K562 (cell line): ENCODE measurements around the gene FAM89B. TPM values are rescaled to one million over a fixed set of nuclear protein-coding genes. Genes with fewer than 3 reads are reported as not detected.
A peak's percentile ranks its signal among the peaks of the same experiment; 100 is the strongest.

Experiments
- ATAC-seq: fragments of 200-7000 bp; cut with Tn5 transposase; 3 replicates; pipeline ENCODE4 v1.9.1; 2020; ENCODE audit warnings: moderate library complexity
- BruUV-seq: library from RNA; stranded (reverse); fragments of 400-500 nt; replicated peaks from 2 replicates; lab custom pipeline; 2021; lab: Mats Ljungman, UMichigan
- CTCF ChIA-PET: fragments of 300-600 bp; formaldehyde crosslinking; extraction: SDS; loops from one replicate; lab custom pipeline; 2021; ENCODE audit warnings: low intra/inter-chr PET ratio; lab: Yijun Ruan, JAX
- POLR2A ChIA-PET: fragments of 300-600, 350-650 bp; sonication (Branson Sonifier 250); formaldehyde crosslinking; extraction: SDS; loops from one replicate; lab custom pipeline; 2021; ENCODE audit warnings: antibody characterized with exemption, inconsistent platforms; lab: Yijun Ruan, JAX
- DNase-seq, 4 experiments: peaks; one replicate each; pipeline versions ENCODE4 v3.0.0 to v3.0.0-alpha.2; 2011 to 2018; ENCODE audit warnings: low spot score in 3 of 4, mixed read lengths in 3 of 4; ENCODE audit errors: extremely low read depth in 1 of 4
- FAIRE-seq: peaks from 2 replicates; lab custom pipeline; 2011; peaks lifted over from hg19 to GRCh38; lab: Jason Lieb, UNC
- H2AFZ ChIP-seq: 2 replicates; pipeline ENCODE4 v1.6.0; 2011; ENCODE audit warnings: low read depth, low read length, control low read depth, inconsistent platforms
- H3K27ac ChIP-seq: fragments of 200-600 bp; 3 replicates; pipeline ENCODE4 v1.8.0; 2011; ENCODE audit warnings: low read depth, mild to moderate bottlenecking, control low read depth, inconsistent platforms, low read length, moderate library complexity, mixed read lengths; ENCODE audit errors: extremely low read depth
- H3K27me3 ChIP-seq, 2 experiments: fragments of 300-600 bp in 1 of 2; 2 replicates in 1 of 2; 3 replicates in 1 of 2; pipeline versions ENCODE4 v1.6.0 to v1.8.0; 2011; ENCODE audit warnings: inconsistent platforms in 2 of 2, low read length in 2 of 2, mild to moderate bottlenecking in 1 of 2, mixed read lengths in 1 of 2, moderate library complexity in 1 of 2; ENCODE audit not compliant: control insufficient read depth in 2 of 2, insufficient read depth in 2 of 2
- H3K36me3 ChIP-seq: fragments of 300-600 bp; 3 replicates; pipeline ENCODE4 v1.8.0; 2011; ENCODE audit warnings: mild to moderate bottlenecking, low read length, inconsistent platforms; ENCODE audit not compliant: control insufficient read depth, insufficient read depth
- H3K4me1 ChIP-seq, 2 experiments: fragments of 200-600 bp in 1 of 2; replicated peaks in 1 of 2; 2 replicates in 1 of 2; 3 replicates in 1 of 2; pipeline versions ENCODE4 v1.5.1 to v1.8.0; 2011; ENCODE audit warnings: inconsistent platforms in 2 of 2, low read length in 2 of 2, mild to moderate bottlenecking in 1 of 2, mixed read lengths in 1 of 2, moderate library complexity in 1 of 2; ENCODE audit not compliant: control insufficient read depth in 2 of 2, insufficient read depth in 2 of 2
- H3K4me2 ChIP-seq: 2 replicates; pipeline ENCODE4 v1.6.1; 2011; ENCODE audit warnings: low read length, control low read depth, inconsistent platforms, mixed read lengths; ENCODE audit not compliant: insufficient read depth
- H3K4me3 ChIP-seq: fragments of 200-600 bp; sonication (generic), shearing (Covaris generic); 2 replicates; pipeline ENCODE4 v1.5.1; 2016; ENCODE audit warnings: control low read depth, inconsistent platforms
- H3K79me2 ChIP-seq: fragments of 200-600 bp; 3 replicates; pipeline ENCODE4 v1.8.0; 2011; ENCODE audit warnings: low read length, inconsistent platforms; ENCODE audit not compliant: control insufficient read depth, insufficient read depth
- H3K9ac ChIP-seq, 2 experiments: 2 replicates each; pipeline versions ENCODE4 v1.6.0 to v1.6.1; 2011; ENCODE audit warnings: low read depth in 2 of 2, low read length in 2 of 2, control low read depth in 1 of 2, inconsistent platforms in 1 of 2, mild to moderate bottlenecking in 1 of 2, mixed read lengths in 1 of 2; ENCODE audit not compliant: insufficient read depth in 1 of 2
- H3K9me1 ChIP-seq: one replicate; pipeline ENCODE4 v1.6.0; 2011; ENCODE audit warnings: inconsistent platforms, mild to moderate bottlenecking, low read length, moderate library complexity; ENCODE audit not compliant: control insufficient read depth, insufficient read depth
- H3K9me3 ChIP-seq: replicated peaks from 2 replicates; pipeline ENCODE4 v1.5.1; 2011; ENCODE audit warnings: low read depth, low read length, inconsistent platforms; ENCODE audit not compliant: control insufficient read depth, insufficient read depth
- H4K20me1 ChIP-seq: replicated peaks from 2 replicates; pipeline ENCODE4 v1.6.1; 2011; ENCODE audit warnings: low read length, inconsistent platforms, mixed read lengths; ENCODE audit not compliant: control insufficient read depth, insufficient read depth
- CBX3 ChIP-seq, 2 experiments: IDR thresholded peaks; 1 replicate in 1 of 2; 2 replicates in 1 of 2; pipeline ENCODE4 v1.6.1; 2012; ENCODE audit warnings: inconsistent platforms in 2 of 2, low read length in 2 of 2, borderline replicate concordance in 1 of 2, control low read depth in 1 of 2
- TEAD4 ChIP-seq, 2 experiments: sonication (generic) in 1 of 2; formaldehyde crosslinking in 1 of 2; IDR thresholded peaks; 2 replicates each; pipeline versions ENCODE4 v1.6.1 to v1.8.0; 2012 to 2022; ENCODE audit warnings: borderline replicate concordance in 1 of 2, inconsistent platforms in 1 of 2, low read length in 1 of 2, mild to moderate bottlenecking in 1 of 2, missing genetic modification reagents in 1 of 2
- TOE1 ChIP-seq, 2 experiments: fragments of 450-650 bp in 1 of 2; sonication (generic) in 1 of 2; formaldehyde crosslinking in 1 of 2; IDR thresholded peaks; 2 replicates each; pipeline versions ENCODE4 v1.7.1 to v1.8.0; 2016 to 2022; ENCODE audit warnings: borderline replicate concordance in 2 of 2, mild to moderate bottlenecking in 2 of 2, antibody characterized with exemption in 1 of 2, inconsistent platforms in 1 of 2, low read depth in 1 of 2, missing genetic modification reagents in 1 of 2, moderate library complexity in 1 of 2
- WGBS: fragments of 100-300 bp; shearing (Covaris generic); methylation state at CpG from one replicate; pipeline ENCODE4 v1.1.6; 2016; ENCODE audit warnings: low coverage, mixed read lengths; ENCODE audit not compliant: insufficient coverage; ENCODE audit errors: missing lambda C conversion rate; 5-methylcytosine and 5-hydroxymethylcytosine counted together
- in situ Hi-C: fragments of 300-500 bp; cut with MboI; formaldehyde crosslinking; loops from 4 replicates; pipeline ENCODE4 v1.15.0; 2018; ENCODE audit warnings: inconsistent platforms, mixed read lengths
- intact Hi-C: fragments of 100-400 bp; cut with micrococcal nuclease; formaldehyde crosslinking; loops from 2 replicates; pipeline ENCODE4 v1.14.2; 2022
- polyA plus RNA-seq, 8 experiments: library from polyadenylated mRNA; depleted of rRNA in 4 of 8; stranded (reverse) in 5 of 8; unstranded in 3 of 8; fragments of >200 nt; fragmentation: Nextera tagmentation in 2 of 8; fragmentation: Illumina TruSeq in 1 of 8; extraction: Ambion mirVana in 2 of 8; extraction: Trizol in 1 of 8; gene quantifications; 2 replicates each; pipeline versions ENCODE4 v1.2.1 to v1.2.3, GENCODE V29; 2011 to 2014; ENCODE audit warnings: inconsistent platforms in 1 of 8, missing spikeins in 1 of 8
- total RNA-seq, 7 experiments: library from RNA; depleted of rRNA in 6 of 7; stranded (reverse); fragments of >200 nt in 6 of 7; fragmentation: Illumina TruSeq in 2 of 7; extraction: Trizol in 2 of 7; gene quantifications; 2 replicates each; pipeline versions ENCODE4 v1.2.1 to v1.2.3, GENCODE V29; 2011 to 2021; ENCODE audit warnings: low replicate concordance in 1 of 7

FAM89B gene
- total and polyA plus RNA-seq, 9 of the 15 experiments (the other 6 are each of a cell fraction or from before 2014, with no cell fraction given): 0.32 to 27.6 (median 11.9) TPM

DNA sequence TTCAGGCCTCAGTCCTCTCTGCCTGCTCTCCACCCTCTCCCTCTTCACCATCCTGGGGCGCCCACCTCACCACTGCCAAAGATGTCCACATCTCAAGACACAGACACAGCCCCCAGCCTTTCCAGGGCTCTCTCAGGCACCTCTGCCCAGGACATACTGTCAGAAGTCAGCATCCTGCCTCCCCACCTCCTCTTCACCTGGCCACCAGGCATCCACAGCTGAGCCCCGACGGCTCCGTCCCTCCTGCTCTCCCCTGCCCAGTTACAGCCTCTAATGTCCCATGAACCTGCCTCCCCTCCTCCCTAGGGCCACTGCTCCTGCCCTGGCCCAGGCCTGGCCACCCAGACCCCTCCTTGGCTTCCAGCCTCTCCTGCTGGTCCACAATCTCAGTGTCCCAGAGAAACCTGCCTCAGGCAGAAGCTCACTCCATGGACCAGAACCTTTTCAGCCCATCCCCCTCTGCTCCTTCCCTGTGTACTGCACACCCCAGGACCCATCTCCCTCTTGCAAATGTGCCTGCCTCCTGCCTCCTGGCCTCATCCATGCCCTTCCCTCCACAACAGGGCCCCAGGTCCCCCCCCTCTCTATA is 17.4 kb upstream of the FAM89B start:
- H2AFZ ChIP-seq: no peak overlapping the region
- DNase-seq (no peak), ATAC-seq (no peak), FAIRE-seq (no peak)
- H4K20me1 ChIP-seq: 0 out of 2 replicates have a peak, but pooled peaks cover 8% of the 10 kb centered on the region
- H3K36me3 ChIP-seq: no peaks in the 10 kb centered on the region
- no peaks in the 10 kb centered on the region for H3K9me3 ChIP-seq
- WGBS: no CpG with 5 or more reads among the region's 4 CpGs
- CTCF ChIA-PET: no interaction called here
- intact Hi-C loops: no loop called here
- in situ Hi-C loops: no loop called here
- POLR2A ChIA-PET: interaction anchor here (1.2 kb wide), 1 partner anchor 55 kb away, joined by 3 read pairs; no protein-coding TSS in a partner anchor
- H3K4me2 ChIP-seq: no peak overlapping the region
- H3K27me3 ChIP-seq: no peaks in the 10 kb centered on the region
- H3K4me1 ChIP-seq: peaks cover 66 to 91% of the 10 kb centered on the region in 2 experiments
- H3K9ac ChIP-seq: peak overlapping the region in 1 of 2 experiments; percentile 37; a peak in 1 of 4 replicates
- no peaks in the 10 kb centered on the region for H3K79me2 ChIP-seq
- TF ChIP-seq CBX3 (IDR thresholded peaks at IDR 0.05; ENCODE audit: borderline replicate concordance in 1 of 2, low read length in 2 of 2) (no peak), TOE1 (IDR thresholded peaks at IDR 0.05; ENCODE audit: borderline replicate concordance) (no peak), TOE1 (CRISPR knock-in tag; IDR thresholded peaks at IDR 0.05; ENCODE audit: borderline replicate concordance, low read depth) (no peak), TEAD4 (IDR thresholded peaks at IDR 0.05; ENCODE audit: low read length) (no peak), TEAD4 (CRISPR knock-in tag; IDR thresholded peaks at IDR 0.05; ENCODE audit: borderline replicate concordance) (0 out of 2 replicates have a peak, but pooled peaks have one; percentile 58)
- no peaks in the 10 kb centered on the region for H3K9me1 ChIP-seq
- no peak overlapping the region for H3K27ac ChIP-seq
- TSS peak; percentile 31 for BruUV-seq
- H3K4me3 ChIP-seq: no peak overlapping the region
